DOHH2 (cell line): Measurements from ENCODE around the gene ADPGK.
A peak's percentile ranks its signal among the peaks of the same experiment; 100 is the strongest.

Experiments
- EZH2phosphoT487 ChIP-seq: fragments of 200-600 bp; sonication (generic); IDR thresholded peaks from 2 replicates; pipeline ENCODE4 v1.6.1; 2017; ENCODE audit warnings: borderline replicate concordance, mild to moderate bottlenecking, antibody characterized with exemption, low read length, moderate library complexity, mixed read lengths
- TF ChIP-seq, protein P1 (sequence below): fragments of 200-600 bp; sonication (generic); IDR thresholded peaks from one replicate; pipeline ENCODE4 v1.5.1; 2014; ENCODE audit warnings: antibody characterized with exemption, mild to moderate bottlenecking, low read depth, low read length; ENCODE audit not compliant: poor library complexity, severe bottlenecking

DNA sequence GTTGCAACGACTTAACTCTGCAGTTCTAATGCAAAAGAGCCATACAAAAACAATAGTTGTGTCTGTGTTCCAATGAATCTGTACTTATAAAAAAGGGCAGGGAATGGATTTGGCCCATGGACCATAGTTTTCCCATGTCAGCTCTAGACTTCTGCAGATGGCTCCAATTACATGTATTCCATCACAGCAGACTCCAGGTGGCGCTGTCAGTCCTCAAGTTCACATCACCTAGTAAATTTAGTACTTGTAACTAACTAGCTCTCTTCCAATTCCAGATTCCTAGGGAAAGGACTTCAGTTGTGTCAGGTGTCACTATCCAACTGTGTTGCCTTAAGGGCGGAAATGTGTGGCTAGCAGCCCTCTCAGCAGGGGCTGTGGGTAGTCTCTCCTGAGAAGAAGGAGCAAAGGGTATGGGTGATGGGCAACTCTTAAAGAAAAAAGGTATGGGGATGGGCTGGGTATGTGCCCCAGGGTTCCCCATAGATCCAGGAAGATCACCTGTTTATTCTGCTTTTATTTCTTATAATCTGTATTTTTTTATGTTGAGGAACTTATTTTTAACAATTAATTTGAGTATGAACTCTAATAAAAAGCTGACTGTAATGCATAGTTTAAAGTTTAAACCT, 61.4 kb downstream of the ADPGK start:
- TF ChIP-seq, protein P1, sequence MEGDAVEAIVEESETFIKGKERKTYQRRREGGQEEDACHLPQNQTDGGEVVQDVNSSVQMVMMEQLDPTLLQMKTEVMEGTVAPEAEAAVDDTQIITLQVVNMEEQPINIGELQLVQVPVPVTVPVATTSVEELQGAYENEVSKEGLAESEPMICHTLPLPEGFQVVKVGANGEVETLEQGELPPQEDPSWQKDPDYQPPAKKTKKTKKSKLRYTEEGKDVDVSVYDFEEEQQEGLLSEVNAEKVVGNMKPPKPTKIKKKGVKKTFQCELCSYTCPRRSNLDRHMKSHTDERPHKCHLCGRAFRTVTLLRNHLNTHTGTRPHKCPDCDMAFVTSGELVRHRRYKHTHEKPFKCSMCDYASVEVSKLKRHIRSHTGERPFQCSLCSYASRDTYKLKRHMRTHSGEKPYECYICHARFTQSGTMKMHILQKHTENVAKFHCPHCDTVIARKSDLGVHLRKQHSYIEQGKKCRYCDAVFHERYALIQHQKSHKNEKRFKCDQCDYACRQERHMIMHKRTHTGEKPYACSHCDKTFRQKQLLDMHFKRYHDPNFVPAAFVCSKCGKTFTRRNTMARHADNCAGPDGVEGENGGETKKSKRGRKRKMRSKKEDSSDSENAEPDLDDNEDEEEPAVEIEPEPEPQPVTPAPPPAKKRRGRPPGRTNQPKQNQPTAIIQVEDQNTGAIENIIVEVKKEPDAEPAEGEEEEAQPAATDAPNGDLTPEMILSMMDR = peak; percentile 87
- TF ChIP-seq EZH2phosphoT487 = no peak
